ENCODE results near the gene VARS2.
A peak's percentile ranks its signal among the peaks of the same experiment; 100 is the strongest.

VARS2 gene

DNA sequence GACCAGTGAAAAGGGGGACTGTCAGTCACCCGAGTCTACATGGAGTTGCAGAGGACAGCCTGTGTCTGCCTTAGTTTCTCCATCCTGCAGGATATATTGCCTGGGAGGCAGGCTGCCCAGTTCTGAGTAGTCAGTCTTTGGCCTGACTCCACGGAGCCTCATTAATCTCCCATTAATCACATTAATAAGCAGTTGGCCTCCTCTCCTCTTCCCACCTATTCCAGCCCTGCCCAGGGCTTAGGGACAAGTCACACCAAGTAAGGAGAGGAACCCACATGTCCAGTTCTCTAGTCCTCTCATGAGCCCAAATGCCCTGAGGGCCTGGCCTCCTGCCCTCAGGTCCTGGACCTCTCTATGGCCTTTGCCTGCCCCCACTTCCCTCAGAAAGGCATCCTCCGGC is 25.4 kb downstream of the VARS2 start:
- H3K4me3 ChIP-seq (ENCODE audit: control insufficient read depth, low read depth, low read length): no peak overlapping the region
- TF ChIP-seq, protein P1, sequence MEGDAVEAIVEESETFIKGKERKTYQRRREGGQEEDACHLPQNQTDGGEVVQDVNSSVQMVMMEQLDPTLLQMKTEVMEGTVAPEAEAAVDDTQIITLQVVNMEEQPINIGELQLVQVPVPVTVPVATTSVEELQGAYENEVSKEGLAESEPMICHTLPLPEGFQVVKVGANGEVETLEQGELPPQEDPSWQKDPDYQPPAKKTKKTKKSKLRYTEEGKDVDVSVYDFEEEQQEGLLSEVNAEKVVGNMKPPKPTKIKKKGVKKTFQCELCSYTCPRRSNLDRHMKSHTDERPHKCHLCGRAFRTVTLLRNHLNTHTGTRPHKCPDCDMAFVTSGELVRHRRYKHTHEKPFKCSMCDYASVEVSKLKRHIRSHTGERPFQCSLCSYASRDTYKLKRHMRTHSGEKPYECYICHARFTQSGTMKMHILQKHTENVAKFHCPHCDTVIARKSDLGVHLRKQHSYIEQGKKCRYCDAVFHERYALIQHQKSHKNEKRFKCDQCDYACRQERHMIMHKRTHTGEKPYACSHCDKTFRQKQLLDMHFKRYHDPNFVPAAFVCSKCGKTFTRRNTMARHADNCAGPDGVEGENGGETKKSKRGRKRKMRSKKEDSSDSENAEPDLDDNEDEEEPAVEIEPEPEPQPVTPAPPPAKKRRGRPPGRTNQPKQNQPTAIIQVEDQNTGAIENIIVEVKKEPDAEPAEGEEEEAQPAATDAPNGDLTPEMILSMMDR (IDR thresholded peaks at IDR 0.05; ENCODE audit: control insufficient read depth, insufficient read depth, low read depth, low read length, missing control alignments): no peak
- no peak for DNase-seq (ENCODE audit: low read depth)

GRCh38 chr6:30940361-30940986 is 26.4 kb downstream of the VARS2 start, which contains the start of gene MUCL3:
Gene MUCL3, plus strand, starts transcription at chr6:30940973. Its CDS starts 27 bp downstream, at chr6:30941000.
- TF ChIP-seq, protein P1 (IDR thresholded peaks at IDR 0.05; ENCODE audit: control insufficient read depth, insufficient read depth, low read depth, low read length, missing control alignments): no peak
- no peak for DNase-seq (ENCODE audit: low read depth)
- H3K4me3 ChIP-seq (ENCODE audit: control insufficient read depth, low read depth, low read length): no peak within 1 kb of the TSS

DNA sequence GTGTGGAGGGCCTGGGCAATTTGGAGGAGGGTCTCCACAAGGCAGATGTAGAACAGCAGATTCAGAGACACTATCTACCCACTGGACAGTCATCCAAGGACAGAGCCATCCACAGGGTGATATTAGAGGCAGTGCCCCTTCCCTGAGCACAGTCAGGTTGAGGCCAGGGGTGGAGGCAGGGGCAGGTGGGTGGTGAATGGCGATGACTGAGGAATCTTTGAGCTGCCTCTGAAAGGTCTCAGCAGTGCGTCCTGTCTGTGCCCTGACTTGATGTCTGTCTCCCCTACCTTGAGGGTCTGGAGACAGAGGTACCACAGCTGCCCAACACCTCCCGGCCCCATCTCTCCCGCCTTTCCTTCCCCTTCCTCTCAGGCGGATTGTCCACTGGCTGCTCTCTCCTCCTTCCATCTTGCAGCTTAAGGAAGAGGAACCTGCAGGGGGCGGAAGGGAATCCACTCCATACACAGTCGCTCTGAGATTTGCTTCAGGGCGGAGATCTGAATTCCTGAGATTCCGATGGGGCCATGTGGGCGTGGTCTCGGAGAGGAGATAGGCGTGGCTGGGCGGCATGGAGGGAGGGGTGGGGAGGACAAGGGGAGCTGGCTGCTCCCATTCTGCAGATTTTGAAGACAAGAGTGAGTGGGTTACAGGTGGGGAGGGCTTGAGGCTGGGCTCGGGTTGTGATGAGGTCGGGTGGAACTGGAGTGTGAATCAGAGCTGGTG is 28.5 kb downstream of the VARS2 start:
- TF ChIP-seq, protein P1 (IDR thresholded peaks at IDR 0.05; ENCODE audit: control insufficient read depth, insufficient read depth, low read depth, low read length, missing control alignments): peak; percentile 76
- peak; percentile 43 for DNase-seq (ENCODE audit: low read depth)
- no peak overlapping the region for H3K4me3 ChIP-seq (ENCODE audit: control insufficient read depth, low read depth, low read length)

- TF ChIP-seq, protein P1 (IDR thresholded peaks at IDR 0.05; ENCODE audit: control insufficient read depth, insufficient read depth, low read depth, low read length, missing control alignments): no peak
- no peak overlapping the region for H3K4me3 ChIP-seq (ENCODE audit: control insufficient read depth, low read depth, low read length)
- DNase-seq (ENCODE audit: low read depth): no peak
Measured at GRCh38 chr6:30944051-30944450, 30.0 kb downstream of the VARS2 start.

DNA sequence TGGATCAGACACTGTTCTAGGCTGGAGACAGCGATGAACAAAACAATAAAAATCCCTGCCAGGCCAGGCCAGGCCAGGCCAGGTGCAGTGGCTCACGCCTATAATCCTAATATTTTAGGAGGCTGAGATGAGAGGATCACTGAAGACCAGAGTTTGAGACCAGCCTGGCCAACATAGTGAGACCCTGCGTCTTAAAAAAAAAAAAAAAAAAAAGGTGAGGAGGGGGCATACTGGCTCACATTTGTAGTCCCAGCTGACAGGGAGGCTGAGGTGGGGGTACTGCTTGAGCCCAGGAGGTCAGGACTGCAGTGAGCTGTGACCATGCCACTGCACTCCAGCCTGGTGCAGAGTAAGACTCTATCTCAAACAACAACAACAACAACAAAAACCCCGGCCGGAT is 31.2 kb downstream of the VARS2 start:
- no peak overlapping the region for H3K4me3 ChIP-seq (ENCODE audit: control insufficient read depth, low read depth, low read length)
- DNase-seq (ENCODE audit: low read depth): no peak
- TF ChIP-seq, protein P1 (IDR thresholded peaks at IDR 0.05; ENCODE audit: control insufficient read depth, insufficient read depth, low read depth, low read length, missing control alignments): no peak

DNA sequence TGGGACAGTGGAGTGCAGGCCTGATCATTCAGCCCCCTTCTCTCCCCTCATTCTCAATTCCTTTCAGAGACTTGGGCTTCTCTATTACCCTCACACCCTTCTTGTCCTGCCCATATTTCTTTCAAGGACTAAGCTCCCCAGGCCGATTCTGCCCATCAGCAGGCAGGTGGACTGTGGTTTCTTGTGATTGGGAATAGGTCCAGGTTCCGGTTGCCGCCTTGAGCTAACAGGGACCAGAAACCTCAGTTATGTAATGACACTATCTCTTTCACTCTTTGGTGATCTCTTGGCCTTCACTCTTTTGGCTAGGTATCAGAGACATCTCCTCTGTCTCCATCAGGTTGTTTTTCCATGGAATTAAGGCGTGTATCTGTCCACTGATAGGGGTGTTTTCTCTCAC is 33.2 kb downstream of the VARS2 start:
- TF ChIP-seq, protein P1 (IDR thresholded peaks at IDR 0.05; ENCODE audit: control insufficient read depth, insufficient read depth, low read depth, low read length, missing control alignments): no peak
- no peak overlapping the region for H3K4me3 ChIP-seq (ENCODE audit: control insufficient read depth, low read depth, low read length)
- no peak for DNase-seq (ENCODE audit: low read depth)

All from AG09309 (cell line).